ENCODE results near the gene HMG20A. TPM values are rescaled to one million over a fixed set of nuclear protein-coding genes. Genes with fewer than 3 reads are reported as not detected.

The HMG20A gene
- total RNA-seq, 2 experiments from 2014 or later: 36.4 to 46.3 TPM

DNA sequence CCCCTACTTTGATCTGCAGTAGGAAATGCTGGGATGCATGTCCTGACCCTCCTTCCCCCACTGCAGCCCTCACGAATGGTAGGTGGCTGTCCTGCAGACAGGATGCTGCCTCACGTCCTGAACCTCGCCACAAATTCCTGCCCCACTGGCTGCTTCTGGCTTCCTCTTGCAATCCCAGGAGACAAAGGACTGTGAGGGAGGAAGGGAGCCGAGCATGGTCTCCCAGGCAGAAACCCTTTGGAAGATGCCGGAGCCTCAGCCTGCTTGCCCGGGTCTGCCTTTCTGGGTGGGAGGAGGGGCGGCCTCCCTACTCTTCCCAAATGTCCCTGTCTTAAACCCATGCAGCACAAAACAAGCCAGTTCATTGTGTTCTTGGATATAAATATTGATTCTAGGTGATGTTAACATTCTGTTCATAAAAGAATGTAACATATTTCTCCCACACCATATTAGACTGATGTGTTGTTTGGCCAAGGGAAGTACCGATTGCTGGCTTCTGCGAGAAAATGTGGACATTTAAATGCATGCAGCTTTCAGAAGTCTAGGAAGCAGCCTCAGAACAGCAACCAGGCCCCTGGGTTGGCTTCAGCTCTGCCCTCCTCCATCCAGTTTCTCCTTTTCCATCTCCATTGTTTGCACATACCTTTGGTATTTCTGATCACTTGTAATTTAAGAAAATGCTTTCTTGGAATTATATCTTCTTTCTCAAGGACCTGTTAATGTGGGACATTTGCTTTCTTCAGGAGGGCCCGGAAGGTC is 75.3 kb downstream of the HMG20A start:
- no peaks in the 10 kb centered on the region for H3K9me3 Mint-ChIP-seq (ENCODE audit: low read depth)
- peaks cover 2% of the 10 kb centered on the region for H3K36me3 Mint-ChIP-seq
- no peak overlapping the region for H3K4me3 Mint-ChIP-seq
- no peaks in the 10 kb centered on the region for H3K27me3 Mint-ChIP-seq
- DNase-seq (no peak), ATAC-seq (no peak)
- no peak overlapping the region for H3K27ac Mint-ChIP-seq
- H3K4me1 Mint-ChIP-seq: peaks cover 12% of the 10 kb centered on the region
- CTCF ChIA-PET: interaction anchor here (0.8 to 9.8 kb wide), 14 partner anchors 8 to 523 kb away, joined by 3 to 100 read pairs (median 6); no protein-coding TSS in a partner anchor

DNA sequence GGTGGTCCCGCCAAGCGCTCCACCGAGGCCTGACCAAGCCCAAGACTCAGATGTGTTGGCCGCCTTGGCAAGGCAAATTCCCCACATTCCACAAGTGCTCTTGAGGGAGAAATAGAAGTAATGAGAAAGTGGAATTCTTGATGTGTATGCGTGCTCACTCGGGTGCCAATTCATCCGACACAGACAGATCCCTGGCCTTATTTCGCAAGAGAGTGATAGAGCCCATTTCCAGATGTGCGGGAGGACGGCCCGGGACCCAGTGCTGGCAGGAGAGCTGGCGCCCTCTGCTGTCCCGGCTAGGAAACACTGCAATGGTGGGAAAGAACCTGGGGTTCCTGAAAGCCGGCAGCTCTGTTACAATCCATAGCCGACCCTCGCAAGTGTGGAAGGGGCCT is 76.0 kb downstream of the HMG20A start:
- Mint-ChIP-seq H3K36me3 (peaks cover 2% of the 10 kb centered on the region), H3K27me3 (no peaks in the 10 kb centered on the region), H3K4me3 (no peak overlapping the region), H3K9me3 (ENCODE audit: low read depth) (no peaks in the 10 kb centered on the region), H3K27ac (no peak overlapping the region), H3K4me1 (peaks cover 12% of the 10 kb centered on the region)
- CTCF ChIA-PET: interaction anchor here (0.8 to 9.8 kb wide), 21 partner anchors 9 to 556 kb away, joined by 3 to 100 read pairs (median 5); no protein-coding TSS in a partner anchor
- peak; percentile 78 for DNase-seq
- ATAC-seq: peak; percentile 72

DNA sequence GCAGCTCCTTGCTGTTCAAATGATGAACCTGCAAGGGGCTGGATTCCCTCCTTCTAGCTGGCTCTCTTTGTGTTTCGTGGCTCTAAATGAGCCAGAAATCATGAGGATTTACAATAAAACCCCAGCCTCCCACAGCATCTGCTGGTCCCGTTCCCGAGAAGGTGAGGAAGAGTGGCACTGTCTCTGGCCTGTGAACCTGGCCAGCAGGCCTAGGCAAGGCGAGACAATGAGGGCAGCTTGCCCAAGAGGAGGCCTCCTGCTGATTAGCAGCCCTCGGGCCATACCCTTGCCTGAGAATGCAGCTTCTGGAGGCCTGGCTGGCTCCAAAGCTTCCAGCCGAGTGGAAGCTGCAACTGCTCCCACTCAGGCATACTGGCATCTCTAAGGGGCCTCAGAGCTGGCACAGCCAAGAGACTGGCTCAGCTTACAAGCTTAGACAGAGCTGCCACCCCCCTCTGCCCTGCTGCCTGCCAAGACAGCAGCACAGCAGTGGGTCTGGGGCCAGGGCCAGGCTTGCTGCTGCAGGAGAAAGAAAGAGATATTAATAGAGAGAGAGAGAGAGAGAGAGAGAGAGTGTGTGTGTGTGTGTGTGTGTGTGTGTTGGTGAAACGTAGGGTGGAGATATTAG is 76.5 kb downstream of the HMG20A start:
- no peak for ATAC-seq
- Mint-ChIP-seq H3K27me3 (no peaks in the 10 kb centered on the region), H3K36me3 (peaks cover 2% of the 10 kb centered on the region), H3K27ac (no peak overlapping the region), H3K4me1 (peaks cover 12% of the 10 kb centered on the region), H3K9me3 (ENCODE audit: low read depth) (no peaks in the 10 kb centered on the region), H3K4me3 (no peak overlapping the region)
- CTCF ChIA-PET: interaction anchor here (0.8 to 9.8 kb wide), 23 partner anchors 10 to 557 kb away, joined by 3 to 100 read pairs (median 5); no protein-coding TSS in a partner anchor
- DNase-seq: no peak

DNA sequence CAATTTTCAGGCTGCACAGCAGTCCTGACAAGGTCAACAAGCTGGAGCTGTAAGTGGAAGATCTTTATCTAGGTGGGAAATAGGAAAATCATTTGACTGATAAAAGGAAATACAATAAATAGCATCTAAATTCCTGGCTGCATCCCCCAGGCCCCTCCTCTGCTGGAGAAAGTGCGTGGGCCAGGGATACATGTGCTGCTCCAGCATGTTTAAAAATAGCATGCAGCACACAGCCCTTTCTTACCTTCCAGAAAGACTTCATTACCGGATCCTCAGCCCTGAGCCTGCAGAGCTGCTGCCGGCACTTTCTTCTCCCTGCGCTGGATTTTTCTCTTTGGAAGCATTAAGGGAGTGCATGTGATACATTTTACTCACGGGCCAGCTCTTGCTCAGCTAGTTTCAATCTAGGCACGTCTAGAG is 77.3 kb downstream of the HMG20A start:
- DNase-seq (no peak), ATAC-seq (no peak)
- Mint-ChIP-seq H3K36me3 (peaks cover 2% of the 10 kb centered on the region), H3K4me3 (no peak overlapping the region), H3K27me3 (no peaks in the 10 kb centered on the region), H3K27ac (no peak overlapping the region), H3K4me1 (peaks cover 8% of the 10 kb centered on the region), H3K9me3 (ENCODE audit: low read depth) (no peaks in the 10 kb centered on the region)
- CTCF ChIA-PET: interaction anchor here (0.7 to 9.8 kb wide), 11 partner anchors 11 to 525 kb away, joined by 3 to 100 read pairs (median 6); no protein-coding TSS in a partner anchor

DNA sequence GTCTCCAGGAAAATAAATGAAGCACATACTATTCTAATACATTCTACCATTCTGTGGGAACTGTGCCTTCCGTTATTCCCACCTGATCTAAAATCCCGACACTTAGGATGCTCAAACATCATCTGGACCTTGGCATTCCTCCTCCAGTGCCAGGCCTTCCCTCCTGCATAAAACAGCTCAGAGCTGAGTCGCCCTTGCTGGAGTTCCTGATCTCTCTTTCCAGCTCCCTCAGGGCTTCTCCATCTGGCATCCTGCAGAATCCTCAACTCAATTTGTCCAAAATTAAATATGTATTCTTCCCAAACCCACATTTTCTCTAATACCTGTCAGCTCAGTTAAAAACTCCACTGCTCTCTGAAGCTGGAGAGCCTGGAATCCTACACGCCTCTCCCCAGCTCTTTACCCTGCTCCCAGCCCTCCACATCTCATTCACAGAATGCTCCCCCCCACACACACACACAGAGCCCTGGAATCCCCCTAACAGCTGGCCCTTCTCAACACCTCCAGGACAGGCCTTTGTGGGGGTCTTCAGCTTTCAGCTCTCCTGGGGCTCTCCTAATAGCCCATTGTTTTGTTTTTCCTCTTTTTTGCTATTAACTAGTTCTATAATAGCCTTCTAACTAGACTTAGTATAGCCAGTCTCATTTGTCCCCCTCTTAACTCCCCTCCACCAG is 78.5 kb downstream of the HMG20A start:
- no peaks in the 10 kb centered on the region for H3K27me3 Mint-ChIP-seq
- no peak overlapping the region for H3K4me3 Mint-ChIP-seq
- no peak for ATAC-seq
- no peaks in the 10 kb centered on the region for H3K9me3 Mint-ChIP-seq (ENCODE audit: low read depth)
- H3K36me3 Mint-ChIP-seq: no peaks in the 10 kb centered on the region
- DNase-seq: no peak
- no peak overlapping the region for H3K27ac Mint-ChIP-seq
- no peaks in the 10 kb centered on the region for H3K4me1 Mint-ChIP-seq
- CTCF ChIA-PET: interaction anchor here (0.7 to 9.8 kb wide), 5 partner anchors 12 to 380 kb away, joined by 3 to 100 read pairs (median 4); no protein-coding TSS in a partner anchor

DNA sequence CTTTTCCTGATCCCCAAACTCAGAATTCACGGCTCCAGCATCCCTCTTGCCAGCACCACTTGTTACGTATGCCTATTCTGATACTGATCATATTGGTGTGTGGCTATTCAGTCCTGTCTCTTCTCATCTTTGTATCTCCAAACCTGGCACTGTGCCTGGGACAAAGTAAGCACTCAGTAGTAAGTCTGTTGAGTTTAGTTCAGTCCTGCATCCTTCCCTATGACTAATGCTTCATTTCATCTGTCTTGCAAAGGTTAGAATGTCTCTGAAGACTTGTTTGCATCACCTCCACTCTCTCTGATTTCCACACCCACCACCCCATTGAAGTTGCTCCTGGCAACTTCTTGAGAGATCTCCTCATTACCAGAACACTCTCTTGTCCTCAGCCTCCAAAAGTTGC is 80.3 kb downstream of the HMG20A start:
- Mint-ChIP-seq H3K4me1 (no peaks in the 10 kb centered on the region), H3K27ac (no peak overlapping the region), H3K4me3 (no peak overlapping the region), H3K36me3 (no peaks in the 10 kb centered on the region), H3K9me3 (ENCODE audit: low read depth) (no peaks in the 10 kb centered on the region), H3K27me3 (no peaks in the 10 kb centered on the region)
- ATAC-seq: no peak
- DNase-seq: no peak
- CTCF ChIA-PET: interaction anchor here (9.8 kb wide), 1 partner anchor 314 kb away, joined by 100 read pairs; no protein-coding TSS in a partner anchor

DNA sequence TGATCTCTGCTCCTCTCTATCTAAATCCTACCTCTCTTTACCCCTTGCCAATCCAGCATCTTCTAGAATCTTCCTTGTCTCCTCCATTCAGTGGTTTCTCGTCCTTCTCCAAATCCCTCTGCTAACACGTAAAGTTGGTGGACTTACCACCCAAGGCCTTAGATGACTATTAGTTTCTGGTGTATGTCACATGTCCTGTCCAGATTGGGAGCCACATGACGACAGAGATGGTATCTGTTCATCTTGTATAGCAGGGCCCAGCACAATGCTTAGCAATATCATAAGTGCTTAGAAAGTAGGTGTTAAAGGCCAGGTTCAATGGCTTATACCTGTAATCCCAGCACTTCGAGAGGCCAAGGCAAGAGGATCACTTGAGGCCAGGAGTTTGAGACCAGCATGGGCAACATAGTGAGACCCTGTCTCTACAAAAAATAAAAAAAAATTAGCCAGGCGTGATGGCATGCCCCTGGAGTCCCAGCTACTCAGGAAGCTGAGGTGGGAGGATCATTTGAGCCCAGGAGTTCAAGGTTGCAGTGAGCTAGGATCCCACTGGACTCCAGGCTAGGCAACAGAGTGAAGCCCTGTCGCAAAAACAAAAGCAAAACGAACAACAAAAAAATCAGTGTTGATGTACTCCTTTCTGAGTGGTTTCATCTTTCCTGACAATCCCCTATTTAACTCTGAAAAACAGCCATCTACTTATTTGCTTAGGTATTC is 81.8 kb downstream of the HMG20A start:
- no peak for ATAC-seq
- CTCF ChIA-PET: interaction anchor here (1.1 to 9.8 kb wide), 2 partner anchors 41 to 316 kb away, joined by 4 to 100 read pairs; no protein-coding TSS in a partner anchor

DNA sequence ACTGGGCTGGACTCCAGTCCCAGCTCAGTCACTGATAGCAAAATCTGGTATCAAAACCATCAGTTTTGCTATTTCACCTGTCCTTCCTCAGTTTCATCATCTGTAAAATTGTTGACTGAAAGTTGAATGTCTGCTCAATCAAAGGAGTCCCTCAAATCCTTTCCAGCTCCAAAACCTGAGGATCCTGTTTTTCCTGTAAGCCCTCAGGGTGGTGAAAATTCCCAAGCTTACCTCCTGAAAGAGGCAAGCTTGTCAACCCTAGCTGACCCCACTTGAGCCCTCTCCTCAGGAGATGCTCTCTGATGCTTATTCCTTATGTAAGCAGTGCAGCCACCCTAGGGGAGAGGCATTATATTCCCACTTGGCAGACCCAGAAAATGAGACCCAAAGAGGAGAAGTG is 82.6 kb downstream of the HMG20A start:
- no peaks in the 10 kb centered on the region for H3K36me3 Mint-ChIP-seq

More for the DNA sequence above, 81.8 kb downstream of the HMG20A start:
- Mint-ChIP-seq H3K9me3 (ENCODE audit: low read depth) (no peaks in the 10 kb centered on the region), H3K4me1 (no peaks in the 10 kb centered on the region), H3K27ac (no peak overlapping the region), H3K36me3 (no peaks in the 10 kb centered on the region), H3K27me3 (no peaks in the 10 kb centered on the region), H3K4me3 (no peak overlapping the region)
- no peak for DNase-seq

DNA sequence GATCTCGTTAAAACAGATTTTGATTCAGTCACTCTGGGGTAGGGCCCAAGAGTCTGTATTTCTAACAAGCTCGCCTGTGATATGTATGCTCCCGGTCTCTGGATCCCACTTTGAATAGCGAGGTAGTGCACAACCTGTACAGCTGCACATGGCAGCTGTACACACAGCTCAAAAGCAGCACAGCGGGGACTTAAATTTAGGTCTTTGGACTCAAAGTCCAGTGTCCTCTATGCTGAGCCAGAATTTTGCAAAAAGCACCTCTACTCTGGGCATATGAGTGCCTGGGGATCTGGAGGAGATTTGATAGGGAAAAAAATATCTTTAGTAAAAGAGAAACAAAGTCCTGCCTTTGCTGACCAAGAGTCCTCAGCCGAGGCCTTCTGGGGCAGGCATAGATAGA is 83.1 kb downstream of the HMG20A start:
- Mint-ChIP-seq H3K27me3 (no peaks in the 10 kb centered on the region), H3K36me3 (no peaks in the 10 kb centered on the region), H3K4me1 (peaks cover 6% of the 10 kb centered on the region), H3K27ac (no peak overlapping the region), H3K4me3 (no peak overlapping the region), H3K9me3 (ENCODE audit: low read depth) (no peaks in the 10 kb centered on the region)
- CTCF ChIA-PET: interaction anchor here (1.1 kb wide), 1 partner anchor 39 kb away, joined by 4 read pairs; no protein-coding TSS in a partner anchor
- ATAC-seq: no peak
- DNase-seq: no peak

More for the DNA sequence above, 82.6 kb downstream of the HMG20A start:
- Mint-ChIP-seq H3K27me3 (no peaks in the 10 kb centered on the region), H3K4me1 (peaks cover under 1% of the 10 kb centered on the region), H3K9me3 (ENCODE audit: low read depth) (no peaks in the 10 kb centered on the region), H3K4me3 (no peak overlapping the region), H3K27ac (no peak overlapping the region)
- DNase-seq (no peak), ATAC-seq (no peak)
- CTCF ChIA-PET: interaction anchor here (1.1 kb wide), 1 partner anchor 40 kb away, joined by 4 read pairs; no protein-coding TSS in a partner anchor

DNA sequence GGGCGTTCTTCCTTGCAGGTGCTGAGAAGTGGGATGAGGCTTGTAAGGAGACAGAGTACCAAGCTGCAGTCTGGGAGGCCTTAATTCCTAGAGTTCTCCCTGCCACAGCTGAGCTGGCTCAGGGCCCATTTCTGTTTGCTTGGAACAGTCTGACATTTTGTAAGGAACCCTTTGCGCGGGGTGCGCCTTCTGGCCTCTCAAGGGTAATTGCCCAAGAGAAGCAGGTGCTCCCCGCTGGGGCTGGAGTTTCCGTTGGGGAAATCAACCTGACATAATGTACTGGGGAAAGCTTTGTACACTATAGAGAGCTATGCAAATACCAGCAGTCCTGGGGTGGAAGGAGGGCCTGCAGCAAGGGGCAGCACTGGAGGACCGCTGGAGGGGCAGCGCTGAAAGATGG is 83.6 kb downstream of the HMG20A start:
- Mint-ChIP-seq H3K27me3 (no peaks in the 10 kb centered on the region), H3K27ac (no peak overlapping the region), H3K9me3 (ENCODE audit: low read depth) (no peaks in the 10 kb centered on the region), H3K4me1 (peaks cover 10% of the 10 kb centered on the region), H3K36me3 (no peaks in the 10 kb centered on the region), H3K4me3 (no peak overlapping the region)
- no peak for DNase-seq
- CTCF ChIA-PET: no interaction called here
- no peak for ATAC-seq

DNA sequence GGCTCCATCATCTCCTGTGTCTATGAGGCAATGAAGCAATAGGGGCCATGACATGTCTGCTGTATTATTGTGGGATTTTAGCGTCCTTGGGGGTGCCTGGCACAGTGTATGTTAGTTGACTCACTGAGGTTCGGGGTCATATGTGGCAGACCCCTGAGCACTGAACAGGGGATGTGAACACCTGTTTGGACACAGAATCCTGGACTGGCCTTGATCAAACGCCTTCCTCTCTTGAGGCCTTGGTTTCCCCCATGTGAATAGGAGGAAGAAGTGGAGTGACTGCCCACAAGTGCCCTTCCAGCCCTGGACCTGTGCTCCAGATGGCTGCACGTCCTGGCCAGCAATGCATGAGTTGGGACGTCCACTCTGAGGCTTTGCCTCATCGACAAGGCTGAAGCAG is 84.2 kb downstream of the HMG20A start:
- H3K4me3 Mint-ChIP-seq: no peak overlapping the region
- ATAC-seq (no peak), DNase-seq (no peak)
- no peaks in the 10 kb centered on the region for H3K9me3 Mint-ChIP-seq (ENCODE audit: low read depth)
- H3K27ac Mint-ChIP-seq: no peak overlapping the region
- CTCF ChIA-PET: interaction anchor here (1.1 to 1.6 kb wide), 2 partner anchors 38 to 318 kb away, joined by 3 to 8 read pairs; no protein-coding TSS in a partner anchor
- H3K4me1 Mint-ChIP-seq: peaks cover 10% of the 10 kb centered on the region
- no peaks in the 10 kb centered on the region for H3K27me3 Mint-ChIP-seq
- no peaks in the 10 kb centered on the region for H3K36me3 Mint-ChIP-seq

DNA sequence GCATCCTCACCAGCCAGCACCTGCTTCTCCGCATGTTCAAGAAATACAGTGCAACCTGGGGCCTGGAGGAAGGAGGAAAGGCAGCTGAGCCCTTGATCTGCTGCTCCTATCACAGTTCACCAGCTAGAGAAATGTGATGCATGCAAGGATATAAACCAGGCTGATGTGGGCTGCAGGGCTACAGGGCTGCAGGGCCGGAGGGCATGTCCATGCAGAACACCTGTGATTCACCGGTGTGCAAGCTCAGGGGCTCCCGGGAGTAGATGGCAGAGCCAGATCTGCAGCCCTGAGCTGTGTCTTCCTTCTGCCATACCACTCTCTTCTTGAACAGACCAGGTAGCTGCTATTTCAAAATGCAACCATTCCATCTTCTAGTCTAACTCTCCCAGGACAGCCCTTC is 84.9 kb downstream of the HMG20A start:
- H3K4me3 Mint-ChIP-seq: no peak overlapping the region
- CTCF ChIA-PET: interaction anchor here (0.6 to 1.6 kb wide), 4 partner anchors 38 to 471 kb away, joined by 3 to 8 read pairs (median 4); no protein-coding TSS in a partner anchor

More for the DNA sequence above, 84.9 kb downstream of the HMG20A start:
- Mint-ChIP-seq H3K27ac (no peak overlapping the region), H3K36me3 (no peaks in the 10 kb centered on the region), H3K9me3 (ENCODE audit: low read depth) (no peaks in the 10 kb centered on the region), H3K4me1 (peaks cover 10% of the 10 kb centered on the region), H3K27me3 (no peaks in the 10 kb centered on the region)
- no peak for DNase-seq
- no peak for ATAC-seq
